Upper lobe of left lung (tissue), 6 donors: ENCODE data around the gene MIAT. TPM values are rescaled to one million over a fixed set of nuclear protein-coding genes. Genes with fewer than 3 reads are reported as not detected.

Experiments used
- ATAC-seq, 2 donors: fragments of 200-7000 bp; cut with Tn5 transposase; one replicate each; pipeline ENCODE4 v1.9.1; 2022; ENCODE audit warnings: mild to moderate bottlenecking in 2 of 2, moderate library complexity in 2 of 2; ENCODE audit not compliant: low FRiP score in 2 of 2
- DNase-seq, 2 donors: peaks; one replicate each; pipeline ENCODE4 v3.0.0-alpha.2; 2019 to 2020
- H3K27ac ChIP-seq, 4 donors: fragments of 200-600 bp; sonication (generic); one replicate each; pipeline ENCODE4 v1.5.1; 2016 to 2019
- H3K27me3 ChIP-seq, 4 donors: fragments of 200-600 bp; sonication (generic); one replicate each; pipeline ENCODE4 v1.5.1; 2017 to 2019
- H3K36me3 ChIP-seq, 4 donors: fragments of 200-600 bp; sonication (generic); one replicate each; pipeline ENCODE4 v1.5.1; 2016 to 2019
- H3K4me1 ChIP-seq, 4 donors: fragments of 200-600 bp; sonication (generic); one replicate each; pipeline ENCODE4 v1.5.1; 2018 to 2019
- H3K4me3 ChIP-seq, 4 donors: fragments of 200-600 bp; sonication (generic); one replicate each; pipeline ENCODE4 v1.5.1; 2017 to 2019; ENCODE audit warnings: mild to moderate bottlenecking in 2 of 4, moderate library complexity in 1 of 4
- H3K9me3 ChIP-seq, 4 donors: fragments of 200-600 bp; sonication (generic); one replicate each; pipeline ENCODE4 v1.5.1; 2018 to 2019
- EP300 ChIP-seq, 4 donors: sonication (generic); formaldehyde crosslinking; IDR thresholded peaks; one replicate each; pipeline ENCODE4 v1.5.1; 2017; ENCODE audit warnings: antibody characterized with exemption in 4 of 4, control low read depth in 2 of 4
- POLR2A ChIP-seq, 4 donors: fragments of 450-650 bp; IDR thresholded peaks; one replicate each; pipeline ENCODE4 v1.5.1; 2016 to 2017; ENCODE audit warnings: antibody characterized with exemption in 4 of 4, mild to moderate bottlenecking in 2 of 4
- POLR2AphosphoS5 ChIP-seq, 2 donors: sonication (generic); formaldehyde crosslinking; IDR thresholded peaks; one replicate each; pipeline ENCODE4 v1.5.1; 2017; ENCODE audit warnings: antibody characterized with exemption in 2 of 2
- WGBS, 2 donors: methylation state at CpG; one replicate each; pipeline ENCODE4 v1.1.5; 2017 to 2018; 5-methylcytosine and 5-hydroxymethylcytosine counted together
- total RNA-seq, 6 donors: library from RNA; depleted of rRNA in 4 of 6; stranded (reverse); fragments of >200 nt in 4 of 6; gene quantifications; one replicate each; pipeline versions ENCODE4 v1.1.0 to v1.2.1, GENCODE V29; 2016 to 2021
- TF ChIP-seq, protein P1 (sequence below), 6 experiments: fragments of 450-650 bp in 4 of 6; fragments of 200-600 bp in 2 of 6; sonication (generic) in 2 of 6; IDR thresholded peaks; one replicate each; pipeline ENCODE4 v1.5.1; 2016 to 2019; ENCODE audit warnings: antibody characterized with exemption in 6 of 6
- donor health status: DM: no; HTN: no; CAD: no; lungs with moderate emphysema.
- donor health status: DM: no; HTN: yes; CAD: no; lungs with severe emphysema.

Gene MIAT
- total RNA-seq, 6 donors from 2014 or later: 3.0 to 24.1 (median 6.1) TPM

DNA sequence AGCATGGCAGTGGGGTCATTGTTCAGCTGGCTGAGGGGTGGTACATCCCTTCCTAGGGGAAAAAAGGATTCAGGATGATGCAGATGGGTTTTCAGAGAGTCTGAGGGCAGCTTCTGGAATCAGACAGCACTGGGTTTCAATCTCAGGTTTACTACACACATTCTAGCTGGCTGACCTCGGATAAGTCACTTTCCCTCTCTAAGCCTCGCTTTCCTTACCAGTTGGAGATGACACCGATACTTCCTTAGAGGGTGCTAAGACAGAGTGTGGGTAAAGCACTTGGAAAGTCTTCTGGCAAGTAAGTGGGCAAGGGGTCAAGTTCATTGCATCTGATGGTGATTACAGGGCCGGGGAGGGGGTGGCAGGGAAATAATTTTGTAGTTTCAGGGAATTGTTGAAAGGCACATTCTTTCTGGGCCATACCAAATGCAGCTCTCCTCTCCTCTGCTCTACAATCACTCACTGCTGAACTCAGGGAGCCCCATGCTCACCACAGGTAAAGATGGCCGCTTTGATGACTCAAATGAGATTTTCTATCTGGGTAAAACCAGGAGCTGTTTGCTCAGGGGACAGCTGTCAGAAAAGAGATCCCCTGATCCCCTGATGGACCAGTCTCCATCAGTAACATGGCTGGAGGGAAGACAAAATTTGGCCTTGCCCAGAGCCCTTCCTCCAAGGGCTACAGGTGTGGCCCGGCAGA, 6.5 kb upstream of the MIAT start:
- TF ChIP-seq, protein P1, sequence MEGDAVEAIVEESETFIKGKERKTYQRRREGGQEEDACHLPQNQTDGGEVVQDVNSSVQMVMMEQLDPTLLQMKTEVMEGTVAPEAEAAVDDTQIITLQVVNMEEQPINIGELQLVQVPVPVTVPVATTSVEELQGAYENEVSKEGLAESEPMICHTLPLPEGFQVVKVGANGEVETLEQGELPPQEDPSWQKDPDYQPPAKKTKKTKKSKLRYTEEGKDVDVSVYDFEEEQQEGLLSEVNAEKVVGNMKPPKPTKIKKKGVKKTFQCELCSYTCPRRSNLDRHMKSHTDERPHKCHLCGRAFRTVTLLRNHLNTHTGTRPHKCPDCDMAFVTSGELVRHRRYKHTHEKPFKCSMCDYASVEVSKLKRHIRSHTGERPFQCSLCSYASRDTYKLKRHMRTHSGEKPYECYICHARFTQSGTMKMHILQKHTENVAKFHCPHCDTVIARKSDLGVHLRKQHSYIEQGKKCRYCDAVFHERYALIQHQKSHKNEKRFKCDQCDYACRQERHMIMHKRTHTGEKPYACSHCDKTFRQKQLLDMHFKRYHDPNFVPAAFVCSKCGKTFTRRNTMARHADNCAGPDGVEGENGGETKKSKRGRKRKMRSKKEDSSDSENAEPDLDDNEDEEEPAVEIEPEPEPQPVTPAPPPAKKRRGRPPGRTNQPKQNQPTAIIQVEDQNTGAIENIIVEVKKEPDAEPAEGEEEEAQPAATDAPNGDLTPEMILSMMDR (IDR thresholded peaks at IDR 0.05): no peak
- TF ChIP-seq POLR2AphosphoS5 (IDR thresholded peaks at IDR 0.05) (no peak), POLR2A (IDR thresholded peaks at IDR 0.05) (no peak), EP300 (IDR thresholded peaks at IDR 0.05) (no peak)
- no peak for ATAC-seq
- no peak overlapping the region for H3K4me3 ChIP-seq
- no peaks in the 10 kb centered on the region for H3K9me3 ChIP-seq
- no peaks in the 10 kb centered on the region for H3K36me3 ChIP-seq
- H3K27ac ChIP-seq: no peak overlapping the region
- H3K4me1 ChIP-seq: peaks cover 3 to 24% (median 18%) of the 10 kb centered on the region in 4 donors
- no peak for DNase-seq
- no peaks in the 10 kb centered on the region for H3K27me3 ChIP-seq
- 79 to 86% methylated on average over 5 to 6 of the region's 6 CpGs for WGBS, 2 donors

DNA sequence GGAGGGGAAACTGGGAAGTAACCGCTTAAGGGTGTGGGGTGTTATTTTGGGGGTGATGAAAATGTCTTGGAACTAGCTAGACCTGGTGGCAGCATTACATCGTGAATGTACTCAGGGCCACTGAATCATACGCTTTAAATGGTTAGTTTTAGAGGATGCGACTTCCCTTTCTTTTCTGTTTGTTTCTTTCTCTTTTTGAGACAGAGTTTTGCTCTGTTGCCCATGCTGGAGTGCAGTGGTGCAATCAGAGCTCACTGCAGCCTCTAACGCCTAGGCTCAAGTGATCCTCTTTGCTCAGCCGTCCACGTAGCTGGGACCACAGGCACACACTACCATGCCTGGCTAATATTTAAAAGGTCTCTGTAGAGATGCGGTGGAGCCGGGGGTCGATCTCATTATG, 5.6 kb upstream of the MIAT start:
- Histone ChIP-seq H3K27ac (no peak overlapping the region), H3K36me3 (no peaks in the 10 kb centered on the region), H3K4me1 (peaks cover 2 to 22% (median 18%) of the 10 kb centered on the region in 4 donors), H3K9me3 (no peaks in the 10 kb centered on the region), H3K27me3 (peaks cover 0 to under 1% (median 0%) of the 10 kb centered on the region in 4 donors), H3K4me3 (no peak overlapping the region)
- TF ChIP-seq POLR2A (IDR thresholded peaks at IDR 0.05): no peak
- TF ChIP-seq, protein P1 (IDR thresholded peaks at IDR 0.05): no peak
- no peak for TF ChIP-seq POLR2AphosphoS5 (IDR thresholded peaks at IDR 0.05)
- no peak for TF ChIP-seq EP300 (IDR thresholded peaks at IDR 0.05)
- no peak for DNase-seq
- ATAC-seq: no peak
- WGBS, 2 donors: 73 to 78% methylated on average over 10 of the region's 10 CpGs

DNA sequence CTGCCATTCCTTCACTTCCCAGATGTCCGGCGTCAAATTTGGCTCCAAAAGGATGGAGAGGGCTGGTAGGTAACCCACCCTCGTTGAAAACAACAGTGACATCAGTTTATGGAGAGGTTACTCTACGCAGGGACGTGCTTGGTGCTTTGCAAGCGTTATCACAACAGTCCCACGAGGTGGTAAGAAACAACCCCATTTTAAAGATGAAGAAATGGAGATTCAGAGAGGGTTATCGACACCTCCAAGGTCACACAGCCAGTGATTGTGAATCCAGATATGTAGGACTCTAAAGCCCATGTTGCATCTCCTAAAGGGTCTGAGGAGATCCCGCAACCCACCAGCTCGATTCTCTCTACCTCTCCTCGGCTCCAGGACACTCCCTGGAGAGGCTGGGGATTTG, 773 bp downstream of the MIAT start:
- TF ChIP-seq, protein P1 (IDR thresholded peaks at IDR 0.05): no peak
- no peak for TF ChIP-seq EP300 (IDR thresholded peaks at IDR 0.05)
- TF ChIP-seq POLR2A (IDR thresholded peaks at IDR 0.05): no peak
- TF ChIP-seq POLR2AphosphoS5 (IDR thresholded peaks at IDR 0.05): no peak
- H3K27ac ChIP-seq: no peak overlapping the region
- no peaks in the 10 kb centered on the region for H3K9me3 ChIP-seq
- H3K4me1 ChIP-seq: peaks cover 24 to 29% (median 26%) of the 10 kb centered on the region in 4 donors
- H3K36me3 ChIP-seq: no peaks in the 10 kb centered on the region
- DNase-seq: no peak
- ATAC-seq: no peak
- 7% methylated on average over 7 to 11 of the region's 11 CpGs for WGBS, 2 donors
- H3K27me3 ChIP-seq: peaks cover 3 to 17% (median 9%) of the 10 kb centered on the region in 4 donors
- peak overlapping the region in 3 of 4 donors; percentile 31 to 45 (median 40) for H3K4me3 ChIP-seq

- Histone ChIP-seq H3K4me1 (peaks cover 24 to 29% (median 26%) of the 10 kb centered on the region in 4 donors), H3K27ac (no peak overlapping the region), H3K4me3 (peak overlapping the region; percentile 13 to 45 (median 29)), H3K9me3 (no peaks in the 10 kb centered on the region), H3K36me3 (no peaks in the 10 kb centered on the region), H3K27me3 (peaks cover 3 to 17% (median 9%) of the 10 kb centered on the region in 4 donors)
- ATAC-seq (peak; percentile 31 to 69), DNase-seq (peak; percentile 69 to 71)
- WGBS, 2 donors: 4 to 6% methylated on average over 23 to 27 of the region's 27 CpGs
- TF ChIP-seq POLR2AphosphoS5 (IDR thresholded peaks at IDR 0.05) (peak; percentile 20 to 58), EP300 (IDR thresholded peaks at IDR 0.05) (peak in 1 of 4 donors; percentile 33)
- TF ChIP-seq, protein P1 (IDR thresholded peaks at IDR 0.05): no peak
Observed at GRCh38 chr22:26658671-26659478, 1.5 kb downstream of the MIAT start.
